Fibroblast of lung (primary cell): ENCODE results near the gene OSBP. TPM values are rescaled to one million over a fixed set of nuclear protein-coding genes. Genes with fewer than 3 reads are reported as not detected.

Experiments
- DNase-seq, 2 donors: peaks; one replicate each; pipeline versions ENCODE4 v3.0.0 to v3.0.0-alpha.2; 2010; ENCODE audit warnings: low read depth in 2 of 2
- H2AFZ ChIP-seq: 2 replicates; pipeline ENCODE4 v1.5.1; 2012; ENCODE audit warnings: low read length, control low read depth, inconsistent platforms
- H3K27ac ChIP-seq: 2 replicates; pipeline ENCODE4 v1.5.1; 2011; ENCODE audit warnings: low read length, control low read depth; ENCODE audit not compliant: insufficient read depth
- H3K27me3 ChIP-seq: 2 replicates; pipeline ENCODE4 v1.5.1; 2011; ENCODE audit warnings: mild to moderate bottlenecking, low read length; ENCODE audit not compliant: control insufficient read depth, insufficient read depth
- H3K36me3 ChIP-seq: 2 replicates; pipeline ENCODE4 v1.5.1; 2011; ENCODE audit warnings: low read length; ENCODE audit not compliant: control insufficient read depth, insufficient read depth
- H3K4me1 ChIP-seq: 2 replicates; pipeline ENCODE4 v1.5.1; 2011; ENCODE audit warnings: low read length; ENCODE audit not compliant: control insufficient read depth, insufficient read depth; ENCODE audit errors: extremely low read depth
- H3K4me2 ChIP-seq: 2 replicates; pipeline ENCODE4 v1.5.1; 2011; ENCODE audit warnings: low read length, control low read depth; ENCODE audit not compliant: insufficient read depth; ENCODE audit errors: extremely low read depth
- H3K4me3 ChIP-seq, 4 experiments: fragments of 200-600 bp in 1 of 4; sonication (generic) in 1 of 4; replicated peaks in 1 of 4; 2 replicates each; pipeline ENCODE4 v1.5.1; 2011 to 2016; ENCODE audit warnings: low read length in 4 of 4, low read depth in 3 of 4, mild to moderate bottlenecking in 3 of 4, control low read depth in 2 of 4, inconsistent platforms in 1 of 4, mixed read lengths in 1 of 4; ENCODE audit not compliant: insufficient read depth in 1 of 4; ENCODE audit errors: control extremely low read depth in 1 of 4
- H3K79me2 ChIP-seq: 2 replicates; pipeline ENCODE4 v1.5.1; 2012; ENCODE audit warnings: mild to moderate bottlenecking, low read length, inconsistent platforms; ENCODE audit not compliant: control insufficient read depth, insufficient read depth
- H3K9ac ChIP-seq: 2 replicates; pipeline ENCODE4 v1.5.1; 2011; ENCODE audit warnings: mild to moderate bottlenecking, low read length, control low read depth; ENCODE audit not compliant: insufficient read depth
- H3K9me3 ChIP-seq: 2 replicates; pipeline ENCODE4 v1.5.1; 2012; ENCODE audit warnings: low read depth, low read length; ENCODE audit not compliant: control insufficient read depth, insufficient read depth
- H4K20me1 ChIP-seq: 2 replicates; pipeline ENCODE4 v1.5.1; 2011; ENCODE audit warnings: low read length; ENCODE audit not compliant: control insufficient read depth, insufficient read depth; ENCODE audit errors: extremely low read depth
- EZH2 ChIP-seq: IDR thresholded peaks from 2 replicates; pipeline ENCODE4 v1.5.1; 2012; ENCODE audit warnings: low read length, control low read depth, mild to moderate bottlenecking; ENCODE audit errors: missing control alignments
- polyA plus RNA-seq, 2 donors: library from polyadenylated mRNA; depleted of rRNA in 1 of 2; stranded (reverse) in 1 of 2; unstranded in 1 of 2; fragments of >200 nt; gene quantifications; 2 replicates each; pipeline ENCODE4 v1.2.1, GENCODE V29; 2011 to 2012; ENCODE audit warnings: missing spikeins in 1 of 2
- total RNA-seq: library from RNA; depleted of rRNA; stranded (reverse); fragments of >200 nt; gene quantifications from 2 replicates; pipeline ENCODE4 v1.2.1, GENCODE V29; 2014
- TF ChIP-seq, protein P1 (sequence below), 2 donors: IDR thresholded peaks in 1 of 2; conservative IDR thresholded peaks in 1 of 2; 1 replicate in 1 of 2; 2 replicates in 1 of 2; pipeline ENCODE4 v1.5.1; 2011 to 2012; ENCODE audit warnings: low read length in 2 of 2, control low read depth in 1 of 2, inconsistent platforms in 1 of 2, low read depth in 1 of 2, mild to moderate bottlenecking in 1 of 2

The OSBP gene
- total and polyA plus RNA-seq, 2 donors (not counting 1 experiment from before 2014, with no cell fraction given): 34.0 to 44.1 TPM

DNA sequence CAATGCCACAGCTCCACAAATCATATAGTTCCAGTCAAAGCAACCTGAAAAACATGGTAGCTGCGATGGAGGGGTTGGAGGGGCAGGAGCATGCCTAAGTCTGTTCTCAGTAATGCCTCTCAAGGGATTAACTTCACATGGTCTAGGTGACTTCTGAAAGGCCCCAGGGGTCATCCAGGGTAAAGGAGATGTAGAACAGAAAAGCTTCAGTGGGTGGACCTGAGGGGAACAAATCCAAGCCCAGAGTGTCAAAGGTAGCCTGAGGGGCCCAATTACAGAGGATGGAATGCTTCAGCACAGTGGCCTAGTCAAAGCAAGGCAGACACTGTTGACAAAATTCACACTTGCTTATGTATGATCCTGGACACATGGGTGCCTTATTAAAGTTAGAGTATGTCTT is 80.9 kb downstream of the OSBP start:
- H3K27ac ChIP-seq: no peak overlapping the region
- H3K9me3 ChIP-seq: no peaks in the 10 kb centered on the region
- no peak for TF ChIP-seq EZH2
- TF ChIP-seq, protein P1, sequence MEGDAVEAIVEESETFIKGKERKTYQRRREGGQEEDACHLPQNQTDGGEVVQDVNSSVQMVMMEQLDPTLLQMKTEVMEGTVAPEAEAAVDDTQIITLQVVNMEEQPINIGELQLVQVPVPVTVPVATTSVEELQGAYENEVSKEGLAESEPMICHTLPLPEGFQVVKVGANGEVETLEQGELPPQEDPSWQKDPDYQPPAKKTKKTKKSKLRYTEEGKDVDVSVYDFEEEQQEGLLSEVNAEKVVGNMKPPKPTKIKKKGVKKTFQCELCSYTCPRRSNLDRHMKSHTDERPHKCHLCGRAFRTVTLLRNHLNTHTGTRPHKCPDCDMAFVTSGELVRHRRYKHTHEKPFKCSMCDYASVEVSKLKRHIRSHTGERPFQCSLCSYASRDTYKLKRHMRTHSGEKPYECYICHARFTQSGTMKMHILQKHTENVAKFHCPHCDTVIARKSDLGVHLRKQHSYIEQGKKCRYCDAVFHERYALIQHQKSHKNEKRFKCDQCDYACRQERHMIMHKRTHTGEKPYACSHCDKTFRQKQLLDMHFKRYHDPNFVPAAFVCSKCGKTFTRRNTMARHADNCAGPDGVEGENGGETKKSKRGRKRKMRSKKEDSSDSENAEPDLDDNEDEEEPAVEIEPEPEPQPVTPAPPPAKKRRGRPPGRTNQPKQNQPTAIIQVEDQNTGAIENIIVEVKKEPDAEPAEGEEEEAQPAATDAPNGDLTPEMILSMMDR (conservative IDR thresholded peaks at IDR 0.05 in 1 of 2, IDR thresholded peaks at IDR 0.05 in 1 of 2; ENCODE audit: low read depth in 1 of 2, low read length in 2 of 2): no peak
- H3K4me1 ChIP-seq: no peaks in the 10 kb centered on the region
- H4K20me1 ChIP-seq: no peaks in the 10 kb centered on the region
- H2AFZ ChIP-seq: no peak overlapping the region
- no peaks in the 10 kb centered on the region for H3K27me3 ChIP-seq
- no peak overlapping the region for H3K4me2 ChIP-seq
- H3K79me2 ChIP-seq: no peaks in the 10 kb centered on the region
- H3K9ac ChIP-seq: no peak overlapping the region
- no peaks in the 10 kb centered on the region for H3K36me3 ChIP-seq
- no peak for DNase-seq
- no peak overlapping the region for H3K4me3 ChIP-seq

DNA sequence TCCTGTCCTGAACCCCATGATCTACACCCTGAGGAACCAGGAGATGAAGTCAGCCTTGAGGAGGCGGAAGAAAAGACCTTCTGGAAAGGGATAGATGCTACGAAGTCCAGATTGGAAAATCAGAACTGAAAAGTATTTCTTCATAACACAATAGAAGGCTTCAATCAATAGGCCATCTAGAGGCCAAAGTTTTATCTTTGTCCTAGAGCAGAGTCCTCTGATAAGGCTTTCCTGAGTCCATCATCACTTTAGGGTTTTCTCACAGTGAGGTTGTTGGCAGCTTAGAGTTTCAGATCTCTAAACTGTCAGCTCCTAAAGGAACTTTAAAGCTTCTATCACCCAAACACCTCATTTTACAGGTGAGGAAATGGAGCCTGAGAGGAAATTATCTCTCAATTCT is 83.0 kb downstream of the OSBP start:
- H3K9me3 ChIP-seq: no peaks in the 10 kb centered on the region
- H3K4me1 ChIP-seq: no peaks in the 10 kb centered on the region
- H2AFZ ChIP-seq: no peak overlapping the region
- no peak overlapping the region for H3K9ac ChIP-seq
- no peak overlapping the region for H3K27ac ChIP-seq
- no peaks in the 10 kb centered on the region for H3K36me3 ChIP-seq
- no peaks in the 10 kb centered on the region for H3K27me3 ChIP-seq
- no peak for TF ChIP-seq EZH2
- TF ChIP-seq, protein P1 (conservative IDR thresholded peaks at IDR 0.05 in 1 of 2, IDR thresholded peaks at IDR 0.05 in 1 of 2; ENCODE audit: low read depth in 1 of 2, low read length in 2 of 2): no peak
- no peaks in the 10 kb centered on the region for H3K79me2 ChIP-seq
- no peak overlapping the region for H3K4me3 ChIP-seq
- DNase-seq: no peak
- H3K4me2 ChIP-seq: no peak overlapping the region
- H4K20me1 ChIP-seq: no peaks in the 10 kb centered on the region

DNA sequence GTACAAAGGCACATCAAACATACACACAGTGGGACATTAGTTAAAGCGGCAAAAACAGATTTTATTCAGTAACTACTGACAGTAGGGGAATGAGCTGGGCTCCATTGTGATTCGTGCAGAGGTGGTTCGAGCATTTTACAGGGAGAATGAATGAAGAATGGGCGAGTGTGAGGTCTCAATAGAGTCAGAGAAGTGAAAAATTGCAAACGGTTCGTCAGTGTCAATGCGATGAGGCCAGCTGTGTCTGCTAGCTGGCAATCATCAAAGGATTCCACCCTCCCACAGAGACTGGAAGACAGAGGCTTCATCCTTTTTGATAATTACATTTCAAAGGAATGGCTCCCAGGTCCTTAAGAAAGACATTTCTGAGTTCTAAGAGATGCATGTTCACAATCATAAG is 86.9 kb downstream of the OSBP start:
- H3K36me3 ChIP-seq: no peaks in the 10 kb centered on the region
- H3K9me3 ChIP-seq: no peaks in the 10 kb centered on the region
- no peak for TF ChIP-seq EZH2
- TF ChIP-seq, protein P1 (conservative IDR thresholded peaks at IDR 0.05 in 1 of 2, IDR thresholded peaks at IDR 0.05 in 1 of 2; ENCODE audit: low read depth in 1 of 2, low read length in 2 of 2): no peak
- no peak overlapping the region for H3K27ac ChIP-seq
- H2AFZ ChIP-seq: no peak overlapping the region
- H3K9ac ChIP-seq: no peak overlapping the region
- H3K4me3 ChIP-seq: no peak overlapping the region
- H3K4me2 ChIP-seq: no peak overlapping the region
- H4K20me1 ChIP-seq: no peaks in the 10 kb centered on the region
- no peaks in the 10 kb centered on the region for H3K79me2 ChIP-seq
- no peaks in the 10 kb centered on the region for H3K4me1 ChIP-seq
- no peaks in the 10 kb centered on the region for H3K27me3 ChIP-seq
- DNase-seq: no peak

Other genes starting within 250 kb of the OSBP start
- gene OR5A2, start 189.4 kb downstream of the OSBP start, total RNA-seq: not detected in 2 replicates
- gene OR5A2, start 189.4 kb downstream of the OSBP start, polyA plus RNA-seq: not detected in 2 replicates
- gene OR5A1, start 179.3 kb downstream of the OSBP start, total RNA-seq: not detected in 2 replicates
- not detected in 2 replicates for gene OR5A1, start 179.3 kb downstream of the OSBP start, polyA plus RNA-seq
- not detected in 2 replicates for gene OR4D6, start 158.8 kb downstream of the OSBP start, total RNA-seq
- gene OR4D6, start 158.8 kb downstream of the OSBP start, polyA plus RNA-seq: not detected in 2 replicates
- not detected in 2 replicates for gene OR4D10, start 142.5 kb downstream of the OSBP start, total RNA-seq
- gene OR4D10, start 142.5 kb downstream of the OSBP start, polyA plus RNA-seq: not detected in 2 replicates
- not detected in 2 replicates for gene OR4D11, start 112.2 kb downstream of the OSBP start, total RNA-seq
- gene OR4D11, start 112.2 kb downstream of the OSBP start, polyA plus RNA-seq: not detected in 2 replicates
- gene OR4D9, start 104.2 kb downstream of the OSBP start, total RNA-seq: not detected in 2 replicates
- gene OR4D9, start 104.2 kb downstream of the OSBP start, polyA plus RNA-seq: not detected in 2 replicates
- gene PATL1, start 53.3 kb upstream of the OSBP start, total RNA-seq: 8.2 and 11.6 TPM in 2 replicates
- gene PATL1, start 53.3 kb upstream of the OSBP start, polyA plus RNA-seq: 66.4 and 68.1 TPM in 2 replicates
- gene OR10V1, start 98.1 kb upstream of the OSBP start, total RNA-seq: not detected in 2 replicates
- not detected in 2 replicates for gene OR10V1, start 98.1 kb upstream of the OSBP start, polyA plus RNA-seq
- gene STX3, start 139.6 kb upstream of the OSBP start, total RNA-seq: 19.0 and 23.9 TPM in 2 replicates
- 21.9 and 22.0 TPM in 2 replicates for gene STX3, start 139.6 kb upstream of the OSBP start, polyA plus RNA-seq
- gene MRPL16, start 195.0 kb upstream of the OSBP start, total RNA-seq: 39.3 and 43.1 TPM in 2 replicates
- gene MRPL16, start 195.0 kb upstream of the OSBP start, polyA plus RNA-seq: 64.9 and 70.9 TPM in 2 replicates
- not detected in 2 replicates for gene CBLIF, start 229.7 kb upstream of the OSBP start, total RNA-seq
- gene CBLIF, start 229.7 kb upstream of the OSBP start, polyA plus RNA-seq: not detected in 2 replicates